Sigmoid colon (tissue), 4 donors: Measurements from ENCODE around the gene PRTFDC1.

Experiments used
- POLR2A ChIP-seq, 2 donors: fragments of 450-650 bp; IDR thresholded peaks; one replicate each; pipeline ENCODE4 v1.6.1; 2016; ENCODE audit warnings: antibody characterized with exemption in 2 of 2, mild to moderate bottlenecking in 2 of 2, moderate library complexity in 2 of 2
- POLR2AphosphoS5 ChIP-seq, 4 donors: sonication (generic); formaldehyde crosslinking; IDR thresholded peaks; one replicate each; pipeline ENCODE4 v1.6.1; 2017; ENCODE audit warnings: antibody characterized with exemption in 4 of 4
- TF ChIP-seq, protein P1 (sequence below), 4 experiments: fragments of 450-650 bp in 3 of 4; fragments of 200-600 bp in 1 of 4; IDR thresholded peaks; one replicate each; pipeline ENCODE4 v1.5.1; 2016 to 2019; ENCODE audit warnings: antibody characterized with exemption in 4 of 4, mild to moderate bottlenecking in 3 of 4, moderate library complexity in 2 of 4

DNA sequence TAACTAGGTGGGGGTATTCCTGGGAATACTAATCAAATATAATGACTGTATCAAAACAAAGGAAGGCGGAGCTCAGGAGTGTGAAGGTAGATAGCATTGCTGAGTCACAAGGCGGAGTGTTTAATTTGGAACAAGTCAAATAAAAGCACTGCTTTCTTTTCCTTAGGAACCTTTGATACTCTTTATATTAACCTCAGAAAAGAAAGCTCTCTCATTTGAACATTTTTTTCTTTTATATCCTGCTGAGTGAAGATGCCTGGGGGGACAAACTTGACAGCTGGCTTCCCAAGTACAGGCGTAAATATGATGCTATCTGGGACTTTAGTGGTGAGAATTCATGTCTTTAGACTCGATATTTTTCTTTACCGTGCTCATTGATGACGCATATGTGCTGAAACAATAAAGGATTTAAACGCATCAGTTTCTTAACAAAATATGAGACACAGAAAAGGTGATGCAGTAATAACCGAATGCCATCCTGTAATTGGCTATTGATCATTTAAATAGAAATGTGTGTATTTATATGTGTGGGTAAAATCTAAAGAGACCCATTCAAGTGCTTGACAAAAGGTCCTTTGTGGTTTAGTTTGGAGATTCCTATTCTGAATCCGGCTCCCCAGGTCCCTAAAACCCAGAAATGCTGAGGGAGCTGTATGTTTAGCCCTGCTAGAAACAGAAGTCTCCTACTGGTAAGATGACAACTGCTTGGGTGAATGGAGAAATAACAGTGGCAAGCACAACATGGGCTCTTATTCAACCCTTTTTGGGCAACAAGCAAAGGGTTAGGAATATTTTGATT lies 102.7 kb downstream of the PRTFDC1 start:
- TF ChIP-seq, protein P1, sequence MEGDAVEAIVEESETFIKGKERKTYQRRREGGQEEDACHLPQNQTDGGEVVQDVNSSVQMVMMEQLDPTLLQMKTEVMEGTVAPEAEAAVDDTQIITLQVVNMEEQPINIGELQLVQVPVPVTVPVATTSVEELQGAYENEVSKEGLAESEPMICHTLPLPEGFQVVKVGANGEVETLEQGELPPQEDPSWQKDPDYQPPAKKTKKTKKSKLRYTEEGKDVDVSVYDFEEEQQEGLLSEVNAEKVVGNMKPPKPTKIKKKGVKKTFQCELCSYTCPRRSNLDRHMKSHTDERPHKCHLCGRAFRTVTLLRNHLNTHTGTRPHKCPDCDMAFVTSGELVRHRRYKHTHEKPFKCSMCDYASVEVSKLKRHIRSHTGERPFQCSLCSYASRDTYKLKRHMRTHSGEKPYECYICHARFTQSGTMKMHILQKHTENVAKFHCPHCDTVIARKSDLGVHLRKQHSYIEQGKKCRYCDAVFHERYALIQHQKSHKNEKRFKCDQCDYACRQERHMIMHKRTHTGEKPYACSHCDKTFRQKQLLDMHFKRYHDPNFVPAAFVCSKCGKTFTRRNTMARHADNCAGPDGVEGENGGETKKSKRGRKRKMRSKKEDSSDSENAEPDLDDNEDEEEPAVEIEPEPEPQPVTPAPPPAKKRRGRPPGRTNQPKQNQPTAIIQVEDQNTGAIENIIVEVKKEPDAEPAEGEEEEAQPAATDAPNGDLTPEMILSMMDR (IDR thresholded peaks at IDR 0.05) = no peak
- no peak for TF ChIP-seq POLR2AphosphoS5 (IDR thresholded peaks at IDR 0.05)
- TF ChIP-seq POLR2A (IDR thresholded peaks at IDR 0.05) = no peak
